CD14-positive monocyte (primary cell): Measurements from ENCODE around the gene POF1B. TPM values are rescaled to one million over a fixed set of nuclear protein-coding genes. Genes with fewer than 3 reads are reported as not detected.

Experiments used
- DNase-seq, 3 donors: peaks; one replicate each; pipeline ENCODE4 v3.0.0-alpha.2; 2011 to 2022
- H2AFZ ChIP-seq: 2 replicates; pipeline ENCODE4 v1.6.0; 2012; ENCODE audit warnings: mild to moderate bottlenecking, low read depth, low read length, inconsistent platforms; ENCODE audit not compliant: insufficient read depth, poor library complexity, severe bottlenecking
- H3K27ac ChIP-seq, 2 donors: 1 replicate in 1 of 2; 2 replicates in 1 of 2; pipeline ENCODE4 v1.5.1; 2012 to 2013; ENCODE audit warnings: low read length in 2 of 2, control low read depth in 1 of 2, inconsistent platforms in 1 of 2, low read depth in 1 of 2, mild to moderate bottlenecking in 1 of 2
- H3K27me3 ChIP-seq, 2 donors: one replicate each; pipeline versions ENCODE4 v1.6.0 to v1.6.1; 2011 to 2013; ENCODE audit warnings: low read length in 2 of 2; ENCODE audit not compliant: control insufficient read depth in 2 of 2, insufficient read depth in 2 of 2
- H3K36me3 ChIP-seq, 2 donors: replicated peaks in 1 of 2; 1 replicate in 1 of 2; 2 replicates in 1 of 2; pipeline versions ENCODE4 v1.5.1 to v1.6.1; 2012 to 2013; ENCODE audit warnings: low read length in 2 of 2, control low read depth in 1 of 2, inconsistent platforms in 1 of 2, mild to moderate bottlenecking in 1 of 2; ENCODE audit not compliant: insufficient read depth in 2 of 2, control insufficient read depth in 1 of 2
- H3K4me1 ChIP-seq, 2 donors: 1 replicate in 1 of 2; 2 replicates in 1 of 2; pipeline versions ENCODE4 v1.5.1 to v1.6.1; 2012 to 2013; ENCODE audit warnings: low read length in 2 of 2, control low read depth in 1 of 2, inconsistent platforms in 1 of 2, mild to moderate bottlenecking in 1 of 2, moderate library complexity in 1 of 2; ENCODE audit not compliant: insufficient read depth in 2 of 2, control insufficient read depth in 1 of 2
- H3K4me2 ChIP-seq: replicated peaks from 2 replicates; pipeline ENCODE3; 2012; ENCODE audit warnings: low read length, moderate library complexity, mild to moderate bottlenecking; ENCODE audit not compliant: poor library complexity, severe bottlenecking; ENCODE audit errors: extremely low read depth
- H3K4me3 ChIP-seq, 3 experiments: fragments of 200-600 bp in 1 of 3; sonication (generic) in 1 of 3; replicated peaks in 1 of 3; 1 replicate in 2 of 3; 2 replicates in 1 of 3; pipeline ENCODE4 v1.5.1; 2011 to 2013; ENCODE audit warnings: low read length in 3 of 3, mild to moderate bottlenecking in 3 of 3, control low read depth in 2 of 3, low read depth in 2 of 3, inconsistent platforms in 1 of 3, moderate library complexity in 1 of 3
- H3K79me2 ChIP-seq: 2 replicates; pipeline ENCODE4 v1.6.0; 2012; ENCODE audit warnings: mild to moderate bottlenecking, control low read depth, inconsistent platforms, low read length, moderate library complexity; ENCODE audit not compliant: insufficient read depth
- H3K9ac ChIP-seq: 2 replicates; pipeline ENCODE4 v1.6.0; 2017; ENCODE audit warnings: low read length, mild to moderate bottlenecking; ENCODE audit not compliant: insufficient read depth, poor library complexity, severe bottlenecking
- H3K9me3 ChIP-seq, 2 donors: replicated peaks in 1 of 2; 1 replicate in 1 of 2; 2 replicates in 1 of 2; pipeline versions ENCODE4 v1.5.1 to v1.6.1; 2012 to 2013; ENCODE audit warnings: low read length in 2 of 2, control low read depth in 1 of 2; ENCODE audit not compliant: control insufficient read depth in 1 of 2, insufficient read depth in 1 of 2
- H4K20me1 ChIP-seq: 2 replicates; pipeline ENCODE4 v1.6.0; 2012; ENCODE audit warnings: mild to moderate bottlenecking, low read length, control low read depth, moderate library complexity; ENCODE audit not compliant: insufficient read depth
- H3K27ac Mint-ChIP-seq, 7 donors: one replicate each; pipeline ENCODE4 v1.8.0; 2020; ENCODE audit warnings: mild to moderate bottlenecking in 7 of 7, mixed read lengths in 7 of 7, moderate library complexity in 6 of 7, inconsistent platforms in 2 of 7
- H3K27me3 Mint-ChIP-seq, 3 donors: one replicate each; pipeline ENCODE4 v1.8.0; 2021 to 2022; ENCODE audit warnings: low read depth in 3 of 3, mild to moderate bottlenecking in 3 of 3, mixed read lengths in 3 of 3, moderate library complexity in 3 of 3, inconsistent platforms in 1 of 3
- H3K36me3 Mint-ChIP-seq, 2 donors: one replicate each; pipeline ENCODE4 v1.8.0; 2020; ENCODE audit warnings: mixed read lengths in 2 of 2, inconsistent platforms in 1 of 2, mild to moderate bottlenecking in 1 of 2
- H3K4me1 Mint-ChIP-seq: one replicate; pipeline ENCODE4 v1.8.0; 2020; ENCODE audit warnings: mild to moderate bottlenecking, mixed read lengths
- H3K4me3 Mint-ChIP-seq, 2 donors: one replicate each; pipeline ENCODE4 v1.8.0; 2020; ENCODE audit warnings: mild to moderate bottlenecking in 2 of 2, mixed read lengths in 2 of 2, moderate library complexity in 1 of 2
- H3K9me3 Mint-ChIP-seq, 7 donors: one replicate each; pipeline ENCODE4 v1.8.0; 2020 to 2022; ENCODE audit warnings: mixed read lengths in 7 of 7, mild to moderate bottlenecking in 6 of 7, moderate library complexity in 6 of 7, inconsistent platforms in 2 of 7
- CTCF ChIP-seq: fragments of 200-600 bp; IDR thresholded peaks from one replicate; pipeline ENCODE4 v1.8.0; 2022; ENCODE audit warnings: antibody characterized with exemption, mild to moderate bottlenecking
- WGBS: methylation state at CpG from one replicate; pipeline ENCODE4 v1.1.5; 2013; ENCODE audit warnings: missing lambda C conversion rate; ENCODE audit not compliant: insufficient coverage; 5-methylcytosine and 5-hydroxymethylcytosine counted together
- intact Hi-C, 2 donors: fragments of 100-400 bp; cut with micrococcal nuclease; formaldehyde crosslinking; loops; one replicate each; pipeline versions ENCODE4 v1.15.0 to v1.15.1; 2023
- polyA minus RNA-seq: library from RNA; depleted of rRNA, polyadenylated mRNA; stranded (reverse); fragments of >200 nt; gene quantifications from 2 replicates; pipeline ENCODE4 v1.2.3, GENCODE V29; 2012
- polyA plus RNA-seq, 3 donors: library from polyadenylated mRNA; depleted of rRNA in 1 of 3; unstranded in 2 of 3; stranded (reverse) in 1 of 3; fragments of 300-500 nt in 2 of 3; fragments of >200 nt in 1 of 3; fragmentation: Illumina TruSeq in 2 of 3; gene quantifications; 1 replicate in 2 of 3; 2 replicates in 1 of 3; pipeline ENCODE4 v1.2.3, GENCODE V29; 2012 to 2021
- total RNA-seq, 12 experiments: library from RNA in 1 of 12; stranded (reverse) in 1 of 12; fragments of 120-200 nt in 1 of 12; gene quantifications; one replicate each; pipeline ENCODE4 v1.2.4 and lab custom pipeline; 2013 to 2026; ENCODE audit warnings: mixed read lengths in 6 of 12, inconsistent platforms in 1 of 12

The POF1B gene
- not detected for total RNA-seq (2013)
- not detected for polyA plus RNA-seq
- not detected in 2 replicates for polyA minus RNA-seq
- total RNA-seq (lab: John Stamatoyannopoulos, UW), result 0 to 0.60 (median 0) reads per million in 11 experiments

GRCh38 chrX:85379174-85379907 is at the start of gene POF1B:
Gene POF1B (minus strand): TSS chrX:85379665. CDS start chrX:85379454, 211 bp downstream.
- no peak within 1 kb of the TSS for H2AFZ ChIP-seq
- no peak for DNase-seq
- H3K36me3 ChIP-seq, result no peaks in the 10 kb centered on the region
- 79% methylated on average over 6 of the region's 12 CpGs for WGBS
- no peak within 1 kb of the TSS for H3K27ac Mint-ChIP-seq
- no peak within 1 kb of the TSS for H3K4me3 Mint-ChIP-seq
- intact Hi-C loops, result no loop called here
- no peak for TF ChIP-seq CTCF
- H3K4me1 Mint-ChIP-seq, result no peaks in the 10 kb centered on the region
- H3K9ac ChIP-seq, result no peak within 1 kb of the TSS
- no peaks in the 10 kb centered on the region for H3K27me3 ChIP-seq
- H3K27me3 Mint-ChIP-seq, result peaks cover 0 to 2% (median 0%) of the 10 kb centered on the region in 3 donors
- H3K4me3 ChIP-seq, result no peak within 1 kb of the TSS
- no peak within 1 kb of the TSS for H3K4me2 ChIP-seq
- H3K9me3 Mint-ChIP-seq, result peaks cover 0 to 3% (median 0%) of the 10 kb centered on the region in 7 donors
- no peaks in the 10 kb centered on the region for H3K79me2 ChIP-seq
- no peak within 1 kb of the TSS for H3K27ac ChIP-seq
- peaks cover 0 to 4% of the 10 kb centered on the region in 2 donors for H3K9me3 ChIP-seq
- H3K4me1 ChIP-seq, result no peaks in the 10 kb centered on the region
- no peaks in the 10 kb centered on the region for H4K20me1 ChIP-seq
- no peaks in the 10 kb centered on the region for H3K36me3 Mint-ChIP-seq

GRCh38 chrX:85429066-85429465 is 49.6 kb upstream of the POF1B start:
- H3K79me2 ChIP-seq, result no peaks in the 10 kb centered on the region
- H3K27me3 ChIP-seq, result no peaks in the 10 kb centered on the region
- no peak overlapping the region for H3K27ac ChIP-seq
- H3K27me3 Mint-ChIP-seq, result no peaks in the 10 kb centered on the region
- no peaks in the 10 kb centered on the region for H4K20me1 ChIP-seq
- H3K4me2 ChIP-seq, result no peak overlapping the region
- no peaks in the 10 kb centered on the region for H3K4me1 Mint-ChIP-seq
- no CpG with 5 or more reads among the region's 1 CpG for WGBS
- H3K27ac Mint-ChIP-seq, result no peak overlapping the region
- DNase-seq, result no peak
- H3K4me3 ChIP-seq, result no peak overlapping the region
- no peaks in the 10 kb centered on the region for H3K36me3 ChIP-seq
- no peaks in the 10 kb centered on the region for H3K4me1 ChIP-seq
- intact Hi-C loops, result no loop called here
- peaks cover 2 to 14% (median 5%) of the 10 kb centered on the region in 7 donors for H3K9me3 Mint-ChIP-seq
- H3K9ac ChIP-seq, result no peak overlapping the region
- peaks cover 0 to 3% of the 10 kb centered on the region in 2 donors for H3K9me3 ChIP-seq
- no peak overlapping the region for H3K4me3 Mint-ChIP-seq
- TF ChIP-seq CTCF, result no peak
- H3K36me3 Mint-ChIP-seq, result no peaks in the 10 kb centered on the region
- H2AFZ ChIP-seq, result no peak overlapping the region
